ENCODE results near the gene CFAP61. TPM values are rescaled to one million over a fixed set of nuclear protein-coding genes. Genes with fewer than 3 reads are reported as not detected.

CFAP61 gene
- total RNA-seq, 1 donor from 2014 or later = not detected

GRCh38 chr20:20094410-20094809 is 42.1 kb downstream of the CFAP61 start:
- FAIRE-seq (no peak), DNase-seq (ENCODE audit: low read depth) (no peak)
- Histone ChIP-seq H3K4me2 (ENCODE audit: low read length) (no peak overlapping the region), H3K36me3 (ENCODE audit: insufficient read depth, low read length) (no peaks in the 10 kb centered on the region), H3K27ac (ENCODE audit: low read depth, low read length) (no peak overlapping the region), H3K79me2 (ENCODE audit: insufficient read depth, low read length) (no peaks in the 10 kb centered on the region), H2AFZ (ENCODE audit: low read depth, low read length) (no peak overlapping the region), H3K4me1 (ENCODE audit: insufficient read depth, low read length) (no peaks in the 10 kb centered on the region), H3K9ac (ENCODE audit: low read length) (no peak overlapping the region), H3K27me3 (ENCODE audit: insufficient read depth, low read length) (no peaks in the 10 kb centered on the region), H3K4me3 (ENCODE audit: insufficient read depth, low read depth, low read length) (no peak overlapping the region), H4K20me1 (ENCODE audit: insufficient read depth, low read length) (no peaks in the 10 kb centered on the region), H3K9me3 (ENCODE audit: insufficient read depth, low read depth, low read length) (no peaks in the 10 kb centered on the region)
- peaks cover 7% of the 10 kb centered on the region for H3K27me3 Mint-ChIP-seq (ENCODE audit: low read depth, unreplicated experiment)
- H3K36me3 Mint-ChIP-seq (ENCODE audit: low read depth, unreplicated experiment) = no peaks in the 10 kb centered on the region
- no peak overlapping the region for H3K27ac Mint-ChIP-seq (ENCODE audit: unreplicated experiment)
- TF ChIP-seq CTCF (IDR thresholded peaks at IDR 0.05; ENCODE audit: insufficient read depth, low read depth, low read length) (no peak), EZH2 (IDR thresholded peaks at IDR 0.05; ENCODE audit: insufficient read depth, low read length) (no peak)
- H3K9me3 Mint-ChIP-seq (ENCODE audit: unreplicated experiment) = no peaks in the 10 kb centered on the region
- no peak overlapping the region for H3K4me3 Mint-ChIP-seq (ENCODE audit: unreplicated experiment)
- no peaks in the 10 kb centered on the region for H3K4me1 Mint-ChIP-seq (ENCODE audit: low read depth, unreplicated experiment)

GRCh38 chr20:20095114-20095872 is 43.0 kb downstream of the CFAP61 start:
- TF ChIP-seq EZH2 (IDR thresholded peaks at IDR 0.05; ENCODE audit: insufficient read depth, low read length) = no peak
- TF ChIP-seq CTCF (IDR thresholded peaks at IDR 0.05; ENCODE audit: insufficient read depth, low read depth, low read length) = no peak
- peaks cover 2% of the 10 kb centered on the region for H3K27me3 Mint-ChIP-seq (ENCODE audit: low read depth, unreplicated experiment)
- H3K9me3 ChIP-seq (ENCODE audit: insufficient read depth, low read depth, low read length) = no peaks in the 10 kb centered on the region
- no peaks in the 10 kb centered on the region for H3K27me3 ChIP-seq (ENCODE audit: insufficient read depth, low read length)
- no peak overlapping the region for H3K4me3 Mint-ChIP-seq (ENCODE audit: unreplicated experiment)
- no peaks in the 10 kb centered on the region for H3K79me2 ChIP-seq (ENCODE audit: insufficient read depth, low read length)
- no peak overlapping the region for H3K27ac ChIP-seq (ENCODE audit: low read depth, low read length)
- no peak overlapping the region for H3K4me3 ChIP-seq (ENCODE audit: insufficient read depth, low read depth, low read length)
- H4K20me1 ChIP-seq (ENCODE audit: insufficient read depth, low read length) = no peaks in the 10 kb centered on the region
- no peak overlapping the region for H3K9ac ChIP-seq (ENCODE audit: low read length)
- no peaks in the 10 kb centered on the region for H3K9me3 Mint-ChIP-seq (ENCODE audit: unreplicated experiment)
- no peak overlapping the region for H3K27ac Mint-ChIP-seq (ENCODE audit: unreplicated experiment)
- FAIRE-seq (no peak), DNase-seq (ENCODE audit: low read depth) (no peak)
- H3K36me3 Mint-ChIP-seq (ENCODE audit: low read depth, unreplicated experiment) = no peaks in the 10 kb centered on the region
- H2AFZ ChIP-seq (ENCODE audit: low read depth, low read length) = no peak overlapping the region
- no peak overlapping the region for H3K4me2 ChIP-seq (ENCODE audit: low read length)
- no peaks in the 10 kb centered on the region for H3K4me1 Mint-ChIP-seq (ENCODE audit: low read depth, unreplicated experiment)
- H3K36me3 ChIP-seq (ENCODE audit: insufficient read depth, low read length) = no peaks in the 10 kb centered on the region
- H3K4me1 ChIP-seq (ENCODE audit: insufficient read depth, low read length) = no peaks in the 10 kb centered on the region

GRCh38 chr20:20096421-20096820 is 44.1 kb downstream of the CFAP61 start:
- Mint-ChIP-seq H3K27me3 (ENCODE audit: low read depth, unreplicated experiment) (peaks cover 2% of the 10 kb centered on the region), H3K27ac (ENCODE audit: unreplicated experiment) (no peak overlapping the region), H3K36me3 (ENCODE audit: low read depth, unreplicated experiment) (no peaks in the 10 kb centered on the region), H3K9me3 (ENCODE audit: unreplicated experiment) (no peaks in the 10 kb centered on the region), H3K4me1 (ENCODE audit: low read depth, unreplicated experiment) (no peaks in the 10 kb centered on the region), H3K4me3 (ENCODE audit: unreplicated experiment) (no peak overlapping the region)
- no peaks in the 10 kb centered on the region for H3K27me3 ChIP-seq (ENCODE audit: insufficient read depth, low read length)
- no peaks in the 10 kb centered on the region for H3K4me1 ChIP-seq (ENCODE audit: insufficient read depth, low read length)
- no peaks in the 10 kb centered on the region for H3K36me3 ChIP-seq (ENCODE audit: insufficient read depth, low read length)
- H3K27ac ChIP-seq (ENCODE audit: low read depth, low read length) = no peak overlapping the region
- FAIRE-seq (no peak), DNase-seq (ENCODE audit: low read depth) (no peak)
- H3K9me3 ChIP-seq (ENCODE audit: insufficient read depth, low read depth, low read length) = no peaks in the 10 kb centered on the region
- H3K9ac ChIP-seq (ENCODE audit: low read length) = no peak overlapping the region
- H4K20me1 ChIP-seq (ENCODE audit: insufficient read depth, low read length) = no peaks in the 10 kb centered on the region
- H2AFZ ChIP-seq (ENCODE audit: low read depth, low read length) = no peak overlapping the region
- no peak for TF ChIP-seq EZH2 (IDR thresholded peaks at IDR 0.05; ENCODE audit: insufficient read depth, low read length)
- H3K79me2 ChIP-seq (ENCODE audit: insufficient read depth, low read length) = no peaks in the 10 kb centered on the region
- no peak overlapping the region for H3K4me2 ChIP-seq (ENCODE audit: low read length)
- H3K4me3 ChIP-seq (ENCODE audit: insufficient read depth, low read depth, low read length) = no peak overlapping the region

All from astrocyte (in vitro differentiated cells and primary cell).